SK-N-SH treated with all-trans-retinoic acid at 6 μM for 48 hours (cell line): ENCODE data around the gene PLD1.

ENCODE experiments used
- ARNTL ChIP-seq: fragments of 450-650 bp; formaldehyde crosslinking; IDR thresholded peaks from 2 replicates; pipeline ENCODE4 v1.5.0; 2020; ENCODE audit warnings: low read depth, mild to moderate bottlenecking, moderate library complexity, borderline replicate concordance
- BACH2 ChIP-seq: fragments of 250-450 bp; sonication (Bioruptor Pico); IDR thresholded peaks from 2 replicates; pipeline ENCODE4 v1.9.0; 2021; ENCODE audit warnings: mild to moderate bottlenecking, borderline replicate concordance
- CSDC2 ChIP-seq: fragments of 250-450 bp; sonication (Bioruptor Pico); IDR thresholded peaks from 2 replicates; pipeline ENCODE4 v1.5.0; 2020; ENCODE audit warnings: mild to moderate bottlenecking, moderate library complexity
- ISL1 ChIP-seq: fragments of 250-450 bp; sonication (Bioruptor Pico); IDR thresholded peaks from 2 replicates; pipeline ENCODE4 v2.1.2; 2022; ENCODE audit warnings: mild to moderate bottlenecking, moderate library complexity
- OSR1 ChIP-seq: fragments of 250-450 bp; sonication (Bioruptor Pico); IDR thresholded peaks from 2 replicates; pipeline ENCODE4 v1.8.0; 2022; ENCODE audit warnings: moderate library complexity, mild to moderate bottlenecking, inconsistent platforms
- SNAI2 ChIP-seq: fragments of 250-450 bp; sonication (Bioruptor Pico); IDR thresholded peaks from 2 replicates; pipeline ENCODE4 v1.5.0; 2020; ENCODE audit warnings: mild to moderate bottlenecking, moderate library complexity
- TOX ChIP-seq: fragments of 250-450 bp; sonication (Bioruptor Pico); IDR thresholded peaks from 2 replicates; pipeline ENCODE4 v1.8.0; 2021; ENCODE audit warnings: mild to moderate bottlenecking, moderate library complexity, borderline replicate concordance
- ZFP3 ChIP-seq: fragments of 250-450 bp; sonication (Bioruptor Pico); IDR thresholded peaks from 2 replicates; pipeline ENCODE4 v1.5.0; 2020; ENCODE audit warnings: mild to moderate bottlenecking, moderate library complexity
- TF ChIP-seq, protein P1 (sequence below): fragments of 250-450 bp; sonication (Bioruptor Pico); IDR thresholded peaks from 2 replicates; pipeline ENCODE4 v1.8.0; 2021; ENCODE audit warnings: low read depth, mild to moderate bottlenecking, moderate library complexity, borderline replicate concordance
- TF ChIP-seq, protein P2 (sequence below): fragments of 250-450 bp; sonication (Bioruptor Pico); IDR thresholded peaks from 2 replicates; pipeline ENCODE4 v1.5.0; 2020; ENCODE audit warnings: mild to moderate bottlenecking, moderate library complexity
- TF ChIP-seq, protein P3 (sequence below): fragments of 250-450 bp; sonication (Bioruptor Pico); IDR thresholded peaks from 2 replicates; pipeline ENCODE4 v1.8.0; 2020; ENCODE audit warnings: mild to moderate bottlenecking, moderate library complexity, borderline replicate concordance

DNA sequence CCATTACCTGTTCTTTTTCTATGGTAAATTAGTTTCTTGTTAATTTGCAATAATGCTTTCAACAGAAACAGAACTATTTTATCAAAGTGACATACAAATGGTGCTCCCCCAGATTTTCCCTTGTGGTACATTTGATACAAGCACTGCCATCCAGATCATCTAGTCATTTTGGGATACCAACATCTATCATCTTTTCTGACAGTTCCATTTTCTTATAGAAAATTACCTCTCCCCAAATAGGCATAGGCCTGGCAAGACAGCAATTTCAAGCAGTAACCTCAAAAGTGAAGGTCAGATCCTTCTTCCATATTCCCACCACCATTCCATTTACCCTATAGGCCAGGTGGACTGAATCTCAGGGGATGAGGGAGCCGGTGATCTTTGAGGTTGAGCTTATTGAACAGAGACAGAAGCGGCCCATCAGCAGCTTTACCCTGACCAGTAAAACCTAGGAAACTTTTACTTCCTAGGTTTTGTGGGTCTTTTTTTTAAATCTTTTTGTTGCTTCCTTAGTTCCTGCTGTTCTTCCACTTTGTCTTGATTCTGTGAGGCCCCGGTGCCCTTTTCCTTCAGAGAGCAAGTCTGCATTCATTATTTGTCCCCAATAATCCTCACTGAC lies 3.1 kb upstream of the PLD1 start:
- TF ChIP-seq, protein P1, sequence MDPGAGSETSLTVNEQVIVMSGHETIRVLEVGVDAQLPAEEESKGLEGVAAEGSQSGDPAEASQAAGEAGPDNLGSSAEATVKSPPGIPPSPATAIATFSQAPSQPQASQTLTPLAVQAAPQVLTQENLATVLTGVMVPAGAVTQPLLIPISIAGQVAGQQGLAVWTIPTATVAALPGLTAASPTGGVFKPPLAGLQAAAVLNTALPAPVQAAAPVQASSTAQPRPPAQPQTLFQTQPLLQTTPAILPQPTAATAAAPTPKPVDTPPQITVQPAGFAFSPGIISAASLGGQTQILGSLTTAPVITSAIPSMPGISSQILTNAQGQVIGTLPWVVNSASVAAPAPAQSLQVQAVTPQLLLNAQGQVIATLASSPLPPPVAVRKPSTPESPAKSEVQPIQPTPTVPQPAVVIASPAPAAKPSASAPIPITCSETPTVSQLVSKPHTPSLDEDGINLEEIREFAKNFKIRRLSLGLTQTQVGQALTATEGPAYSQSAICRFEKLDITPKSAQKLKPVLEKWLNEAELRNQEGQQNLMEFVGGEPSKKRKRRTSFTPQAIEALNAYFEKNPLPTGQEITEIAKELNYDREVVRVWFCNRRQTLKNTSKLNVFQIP (CRISPR knock-in tag): no peak
- TF ChIP-seq OSR1 (CRISPR knock-in tag) (no peak), BACH2 (CRISPR knock-in tag) (no peak), ISL1 (CRISPR knock-in tag) (no peak), SNAI2 (CRISPR knock-in tag) (no peak), ARNTL (CRISPR knock-in tag) (no peak), CSDC2 (CRISPR knock-in tag) (no peak), ZFP3 (CRISPR knock-in tag) (no peak), TOX (no peak)
- TF ChIP-seq, protein P2, sequence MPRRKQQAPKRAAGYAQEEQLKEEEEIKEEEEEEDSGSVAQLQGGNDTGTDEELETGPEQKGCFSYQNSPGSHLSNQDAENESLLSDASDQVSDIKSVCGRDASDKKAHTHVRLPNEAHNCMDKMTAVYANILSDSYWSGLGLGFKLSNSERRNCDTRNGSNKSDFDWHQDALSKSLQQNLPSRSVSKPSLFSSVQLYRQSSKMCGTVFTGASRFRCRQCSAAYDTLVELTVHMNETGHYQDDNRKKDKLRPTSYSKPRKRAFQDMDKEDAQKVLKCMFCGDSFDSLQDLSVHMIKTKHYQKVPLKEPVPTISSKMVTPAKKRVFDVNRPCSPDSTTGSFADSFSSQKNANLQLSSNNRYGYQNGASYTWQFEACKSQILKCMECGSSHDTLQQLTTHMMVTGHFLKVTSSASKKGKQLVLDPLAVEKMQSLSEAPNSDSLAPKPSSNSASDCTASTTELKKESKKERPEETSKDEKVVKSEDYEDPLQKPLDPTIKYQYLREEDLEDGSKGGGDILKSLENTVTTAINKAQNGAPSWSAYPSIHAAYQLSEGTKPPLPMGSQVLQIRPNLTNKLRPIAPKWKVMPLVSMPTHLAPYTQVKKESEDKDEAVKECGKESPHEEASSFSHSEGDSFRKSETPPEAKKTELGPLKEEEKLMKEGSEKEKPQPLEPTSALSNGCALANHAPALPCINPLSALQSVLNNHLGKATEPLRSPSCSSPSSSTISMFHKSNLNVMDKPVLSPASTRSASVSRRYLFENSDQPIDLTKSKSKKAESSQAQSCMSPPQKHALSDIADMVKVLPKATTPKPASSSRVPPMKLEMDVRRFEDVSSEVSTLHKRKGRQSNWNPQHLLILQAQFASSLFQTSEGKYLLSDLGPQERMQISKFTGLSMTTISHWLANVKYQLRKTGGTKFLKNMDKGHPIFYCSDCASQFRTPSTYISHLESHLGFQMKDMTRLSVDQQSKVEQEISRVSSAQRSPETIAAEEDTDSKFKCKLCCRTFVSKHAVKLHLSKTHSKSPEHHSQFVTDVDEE: no peak
- TF ChIP-seq, protein P3, sequence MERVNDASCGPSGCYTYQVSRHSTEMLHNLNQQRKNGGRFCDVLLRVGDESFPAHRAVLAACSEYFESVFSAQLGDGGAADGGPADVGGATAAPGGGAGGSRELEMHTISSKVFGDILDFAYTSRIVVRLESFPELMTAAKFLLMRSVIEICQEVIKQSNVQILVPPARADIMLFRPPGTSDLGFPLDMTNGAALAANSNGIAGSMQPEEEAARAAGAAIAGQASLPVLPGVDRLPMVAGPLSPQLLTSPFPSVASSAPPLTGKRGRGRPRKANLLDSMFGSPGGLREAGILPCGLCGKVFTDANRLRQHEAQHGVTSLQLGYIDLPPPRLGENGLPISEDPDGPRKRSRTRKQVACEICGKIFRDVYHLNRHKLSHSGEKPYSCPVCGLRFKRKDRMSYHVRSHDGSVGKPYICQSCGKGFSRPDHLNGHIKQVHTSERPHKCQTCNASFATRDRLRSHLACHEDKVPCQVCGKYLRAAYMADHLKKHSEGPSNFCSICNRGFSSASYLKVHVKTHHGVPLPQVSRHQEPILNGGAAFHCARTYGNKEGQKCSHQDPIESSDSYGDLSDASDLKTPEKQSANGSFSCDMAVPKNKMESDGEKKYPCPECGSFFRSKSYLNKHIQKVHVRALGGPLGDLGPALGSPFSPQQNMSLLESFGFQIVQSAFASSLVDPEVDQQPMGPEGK: no peak
